Embryonic facial prominence (tissue), 1 donor: ENCODE measurements around the gene FLT1.

Experiments
- DNase-seq: peaks from one replicate; pipeline ENCODE4 v3.0.0-alpha.2; 2016; ENCODE audit errors: extremely low spot score

Gene FLT1

DNA sequence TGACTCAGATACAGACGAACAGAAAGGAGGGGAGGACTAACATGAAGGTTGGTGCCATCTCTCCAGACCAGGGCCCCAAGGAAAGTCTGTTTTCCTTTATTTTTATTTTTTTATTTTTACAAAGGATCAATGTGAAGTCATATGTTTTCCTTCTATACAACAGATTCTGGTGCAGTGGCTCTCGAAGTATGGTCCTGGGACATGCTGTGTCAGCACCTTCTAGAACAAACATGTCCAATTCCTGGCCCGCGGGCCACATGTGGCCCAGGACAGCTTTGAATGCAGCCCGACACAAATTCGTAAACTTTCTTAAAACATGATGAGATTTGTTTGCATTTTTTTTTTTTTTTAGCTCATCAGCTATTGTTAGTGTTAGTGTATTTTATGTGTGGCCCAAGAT lies 174.7 kb downstream of the FLT1 start:
- no peak for DNase-seq

DNA sequence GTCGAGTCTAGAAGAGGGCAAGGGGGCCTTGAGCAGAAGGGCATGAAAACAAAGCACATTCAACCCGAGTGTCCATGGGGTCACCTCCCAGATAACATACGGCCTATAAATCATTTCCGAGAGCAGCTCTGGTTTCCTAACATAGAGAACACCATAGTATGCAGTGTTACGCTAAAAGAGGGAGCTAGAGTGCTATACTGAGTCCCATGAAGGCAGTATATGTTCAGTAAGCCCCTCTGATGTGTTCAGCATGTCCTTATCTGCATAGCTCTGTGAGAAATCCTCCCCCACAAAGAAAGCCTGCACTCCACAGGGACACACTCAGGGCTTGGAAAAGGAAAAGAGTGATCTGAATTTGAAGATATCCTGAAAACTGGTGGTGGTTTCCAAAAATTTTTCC lies 175.4 kb downstream of the FLT1 start:
- DNase-seq, result no peak

DNA sequence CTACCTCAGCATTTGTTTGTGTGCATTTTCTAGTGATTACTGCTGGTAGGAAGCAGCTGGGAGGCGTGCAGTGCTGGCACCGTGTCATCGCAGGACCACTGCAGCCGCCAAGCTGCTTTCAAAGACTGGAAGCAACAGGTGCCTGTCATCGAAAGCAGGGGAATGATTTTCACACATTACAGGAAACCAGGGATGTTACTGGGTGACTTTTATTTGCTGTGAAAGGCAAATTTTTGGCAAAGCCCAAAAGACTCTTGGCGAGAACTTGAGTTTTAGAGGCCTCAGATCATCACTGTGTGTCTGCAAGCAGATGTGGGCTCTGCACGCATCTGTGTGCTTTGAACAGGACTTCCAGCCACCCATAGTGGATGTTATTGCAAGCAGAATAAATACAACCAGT lies 176.4 kb downstream of the FLT1 start:
- no peak for DNase-seq

DNA sequence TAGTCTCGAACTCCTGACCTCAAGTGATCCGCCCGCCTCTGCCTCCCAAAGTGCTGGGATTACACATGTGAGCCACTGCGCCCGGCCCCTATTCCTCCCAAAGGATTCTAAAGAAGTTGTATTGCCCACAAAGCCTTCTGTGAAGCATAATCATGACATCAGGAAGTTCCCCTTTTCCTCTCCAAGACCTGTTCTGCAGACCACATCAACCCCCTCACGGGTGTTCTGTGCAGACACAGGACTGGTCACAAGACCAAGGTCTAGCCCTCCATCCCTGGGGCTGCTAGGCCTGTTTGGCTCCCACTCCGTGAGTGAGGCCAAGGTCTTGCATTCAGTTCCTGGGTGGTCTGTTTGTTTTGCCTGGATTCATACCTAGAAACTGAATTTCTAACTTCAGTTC lies 178.1 kb downstream of the FLT1 start:
- DNase-seq, result no peak

DNA sequence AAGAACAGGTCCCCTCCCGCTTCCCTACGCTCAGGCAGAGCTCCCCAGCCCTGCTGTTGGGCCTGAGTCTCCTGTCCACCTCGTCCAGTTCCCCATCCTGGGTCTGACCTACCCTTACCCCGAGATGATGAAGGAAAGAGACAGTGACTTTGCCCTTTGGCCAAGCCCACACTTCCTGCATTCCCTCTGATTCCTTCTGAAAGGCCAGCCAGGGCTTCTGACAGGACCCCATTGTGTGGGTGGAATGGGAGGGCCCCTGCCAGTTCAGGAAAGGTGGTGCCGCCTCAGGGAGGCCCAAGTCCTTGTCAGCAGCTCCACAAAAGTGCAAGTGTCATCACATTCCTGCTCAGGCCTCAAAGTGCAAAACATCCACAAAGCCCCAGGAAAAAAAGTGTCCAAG lies 178.8 kb downstream of the FLT1 start:
- DNase-seq, result no peak

DNA sequence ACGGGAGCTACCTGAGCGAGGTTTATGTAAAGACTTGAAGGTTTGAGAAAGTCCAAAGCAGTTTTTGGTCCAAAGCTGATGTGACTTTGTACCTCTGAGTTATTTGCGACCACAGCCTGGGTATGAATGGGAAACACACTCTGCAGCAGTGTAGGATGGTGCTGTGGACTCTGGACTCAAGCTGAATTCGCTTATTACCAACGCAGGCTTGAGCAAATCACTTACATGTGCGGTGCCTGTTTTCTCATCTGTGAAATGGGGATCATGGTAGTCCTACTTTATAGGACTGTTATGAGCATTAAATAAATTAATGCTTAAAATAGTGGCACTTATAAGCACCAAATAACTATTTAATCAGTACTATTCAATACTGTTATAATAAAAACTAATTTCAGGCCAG lies 180.0 kb downstream of the FLT1 start:
- no peak for DNase-seq

DNA sequence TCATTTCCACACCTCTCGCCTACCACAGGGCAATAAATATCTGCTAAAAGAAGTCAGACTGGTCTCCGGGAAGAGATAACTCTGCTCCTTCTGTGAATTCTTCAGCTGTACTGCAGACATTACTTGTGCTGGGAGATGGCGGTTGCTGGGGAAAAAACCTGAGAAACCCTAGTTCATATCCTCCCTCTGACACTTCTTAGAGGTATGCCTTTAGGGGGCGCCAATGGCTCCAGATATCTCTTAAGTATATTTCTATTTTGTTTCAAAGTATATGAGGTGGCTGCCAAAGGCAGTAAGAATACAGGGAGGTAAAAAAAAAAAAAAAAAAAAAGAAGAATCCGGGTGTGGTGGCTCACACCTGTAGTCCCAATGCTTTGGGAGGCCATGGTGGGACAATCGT lies 181.3 kb downstream of the FLT1 start:
- no peak for DNase-seq

DNA sequence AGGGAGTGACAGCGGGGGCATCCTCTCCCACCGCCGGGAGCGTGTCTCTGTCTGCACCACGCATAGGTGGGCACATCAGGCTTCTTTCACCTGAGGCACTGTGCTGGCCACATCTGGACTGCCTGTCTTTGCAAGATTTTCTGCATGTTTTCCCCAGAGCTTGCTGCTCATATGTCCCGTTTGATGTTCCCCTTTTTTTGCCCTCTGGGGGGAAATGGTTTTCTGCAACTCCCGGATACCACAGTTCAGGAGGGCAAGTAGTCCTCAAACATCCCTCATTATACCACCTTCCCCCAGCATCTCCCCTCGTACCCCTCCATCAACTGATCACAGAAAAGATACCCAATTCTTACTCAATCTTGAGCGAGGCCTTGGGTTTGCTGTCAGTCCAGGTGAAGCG lies 188.6 kb downstream of the FLT1 start:
- no peak for DNase-seq

DNA sequence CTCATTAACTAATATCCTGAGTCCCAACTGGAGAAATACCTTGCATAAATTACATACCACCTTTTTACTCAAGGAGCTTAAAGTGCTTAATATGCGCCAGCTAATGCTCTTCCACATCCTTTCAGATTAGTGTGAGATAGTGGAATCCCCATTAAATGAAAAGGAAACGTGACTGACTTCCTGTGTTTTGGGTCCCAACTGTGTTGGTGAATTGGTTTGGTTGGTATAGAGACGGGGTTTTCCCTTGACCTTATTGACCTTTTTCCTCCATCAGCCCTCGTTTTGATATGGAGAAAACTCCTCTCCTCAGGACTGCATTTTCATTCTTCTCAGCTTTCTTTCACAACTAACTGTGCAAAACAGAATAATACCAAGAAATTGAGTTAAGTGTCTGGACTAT lies 193.1 kb downstream of the FLT1 start:
- no peak for DNase-seq

DNA sequence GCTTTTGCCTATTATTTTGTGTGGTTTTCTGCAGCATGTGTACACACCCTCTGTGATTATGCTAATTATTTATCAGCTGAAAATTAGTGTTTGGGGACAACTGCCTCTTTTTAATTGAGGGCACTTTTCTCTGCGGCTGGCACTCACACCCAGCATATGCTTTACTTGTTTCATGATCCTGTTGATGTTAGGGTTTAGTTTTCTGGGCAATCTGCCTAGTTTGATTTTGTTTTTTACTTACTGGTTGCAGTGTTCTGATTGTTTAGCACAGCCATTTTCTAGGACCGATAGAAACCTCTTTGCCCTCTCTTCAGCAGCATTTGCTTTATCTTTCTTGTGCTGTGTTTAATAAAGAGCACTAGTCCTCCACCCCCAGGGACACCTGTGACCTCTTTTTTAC lies 195.0 kb downstream of the FLT1 start:
- DNase-seq, result no peak

DNA sequence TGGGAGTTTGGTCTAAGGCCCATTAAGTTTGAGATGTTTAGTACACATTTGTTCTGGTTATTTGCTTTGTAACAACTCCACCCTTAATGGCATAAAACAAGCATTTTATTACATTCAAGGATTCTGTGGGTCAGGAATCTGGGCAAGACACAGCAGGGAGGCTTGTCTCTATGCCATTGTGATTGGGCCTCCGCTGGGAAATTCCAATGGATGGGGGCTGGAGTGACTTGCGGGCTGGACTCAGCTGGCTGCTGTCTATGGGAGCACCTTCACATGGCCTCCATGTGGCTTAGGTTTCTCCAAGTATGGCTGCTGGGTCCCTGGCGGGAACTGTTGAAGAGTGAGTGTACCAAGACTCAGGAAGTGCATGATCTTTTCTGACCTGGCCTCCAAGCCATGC lies 197.6 kb downstream of the FLT1 start:
- no peak for DNase-seq

DNA sequence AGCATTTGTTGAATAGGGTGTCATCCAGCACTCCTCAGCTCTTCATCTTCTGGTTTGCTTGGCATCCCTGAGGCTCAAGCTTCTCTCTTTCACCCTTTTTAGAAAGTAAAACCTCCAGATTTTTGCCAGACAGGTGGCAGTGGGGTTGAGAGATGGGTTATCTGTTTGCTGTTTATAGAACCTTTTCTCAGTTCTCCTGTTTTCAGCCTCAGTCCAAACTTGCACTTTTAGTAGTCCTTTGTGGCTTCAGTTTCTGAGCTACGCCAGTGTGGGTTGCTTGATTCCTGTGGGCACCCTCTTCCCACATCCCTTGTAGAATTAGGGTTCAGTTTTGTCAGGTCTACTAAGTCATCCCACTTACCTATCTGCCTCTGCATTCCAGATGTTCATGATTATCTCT lies 208.7 kb downstream of the FLT1 start:
- DNase-seq, result no peak

DNA sequence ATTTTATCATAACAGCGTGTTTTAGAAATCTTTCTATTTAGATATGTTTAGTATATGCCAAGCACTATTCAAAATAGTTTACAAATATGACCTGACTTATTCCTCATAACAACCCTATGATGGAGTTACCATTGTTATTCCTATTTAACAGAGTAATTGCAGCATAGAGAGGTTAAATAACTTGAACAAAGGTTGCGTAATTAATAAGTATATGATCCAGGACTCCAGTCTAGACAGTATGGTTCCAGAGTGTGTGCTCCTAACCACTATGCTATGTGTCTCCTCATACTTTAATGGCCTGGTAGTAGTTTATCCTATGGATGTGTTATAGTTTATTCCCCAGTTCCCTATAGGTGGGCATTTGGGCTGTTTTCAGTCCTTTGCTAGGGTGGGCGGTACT lies 211.3 kb downstream of the FLT1 start:
- DNase-seq, result no peak

DNA sequence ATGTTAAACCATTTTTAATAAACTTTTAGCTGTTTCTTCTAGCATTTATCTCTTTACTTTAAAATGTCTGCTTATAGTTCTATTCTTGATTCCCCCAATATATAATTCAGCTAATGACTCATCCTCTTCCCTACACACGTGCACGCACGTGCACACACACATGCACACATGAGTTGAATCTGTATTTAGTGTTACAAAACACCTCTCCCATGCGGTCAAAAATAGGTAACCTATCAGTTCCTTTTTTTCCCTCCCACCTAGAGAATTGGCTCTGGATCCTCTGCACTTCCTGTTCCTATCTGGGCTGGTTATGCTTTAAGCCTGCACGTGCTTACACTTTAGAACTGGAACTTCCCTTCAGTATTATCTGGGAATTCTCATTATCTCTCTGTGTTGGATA lies 212.5 kb downstream of the FLT1 start:
- DNase-seq, result no peak

DNA sequence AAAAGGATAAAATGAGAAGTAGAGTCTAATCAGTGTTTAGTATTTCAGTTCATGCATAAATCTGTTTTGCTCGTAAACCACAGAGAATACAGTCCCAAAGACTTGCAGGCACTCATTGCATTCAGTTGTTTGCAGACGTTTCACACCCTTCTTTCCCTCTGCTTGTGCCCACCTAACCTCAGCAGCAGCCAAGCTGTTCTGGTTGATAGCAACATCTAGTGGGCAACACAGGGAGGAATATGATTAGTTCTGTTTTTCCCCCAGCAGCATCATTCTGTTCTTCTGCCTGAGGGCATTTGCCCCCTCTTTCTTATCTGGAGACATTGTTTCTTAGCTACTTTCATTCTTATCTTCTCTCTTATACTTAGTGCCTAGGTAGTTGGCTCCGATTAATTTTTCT lies 221.0 kb downstream of the FLT1 start:
- DNase-seq, result no peak

DNA sequence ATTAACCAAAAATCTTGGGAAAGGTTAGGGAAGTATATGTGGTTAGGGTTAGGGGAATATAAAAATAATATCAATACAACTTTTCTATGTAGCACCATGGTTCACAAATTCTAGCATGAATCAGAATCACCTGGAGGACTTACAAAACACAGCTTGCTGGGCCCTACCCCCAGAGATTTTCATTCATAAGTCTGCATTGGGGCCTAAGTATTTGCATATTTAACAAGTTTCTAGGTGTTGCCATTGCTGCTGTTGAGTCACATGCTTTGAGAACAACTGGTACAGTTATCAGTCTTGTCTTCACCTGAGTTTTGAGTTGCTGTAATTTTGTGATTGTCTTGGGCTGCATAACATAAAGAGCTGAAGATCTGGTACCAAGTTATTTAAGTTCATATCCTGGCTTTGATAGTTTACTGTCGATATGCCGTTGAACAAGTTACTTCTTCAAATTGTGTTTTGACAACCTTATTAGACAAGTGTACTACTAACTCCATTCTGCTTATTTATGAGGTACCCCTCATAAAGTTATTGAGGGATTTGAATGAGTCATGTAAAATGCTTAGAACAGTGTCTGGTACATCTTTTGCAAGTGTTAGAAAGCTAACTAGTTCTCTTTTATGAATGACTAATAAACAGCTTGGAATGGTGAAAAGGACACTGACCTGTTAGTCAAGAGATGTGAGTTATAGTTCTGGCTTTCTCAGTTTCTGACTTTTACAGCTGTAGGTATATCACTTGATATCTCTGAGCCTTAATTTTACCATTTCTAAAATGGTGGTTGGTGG lies 223.7 kb downstream of the FLT1 start:
- no peak for DNase-seq

DNA sequence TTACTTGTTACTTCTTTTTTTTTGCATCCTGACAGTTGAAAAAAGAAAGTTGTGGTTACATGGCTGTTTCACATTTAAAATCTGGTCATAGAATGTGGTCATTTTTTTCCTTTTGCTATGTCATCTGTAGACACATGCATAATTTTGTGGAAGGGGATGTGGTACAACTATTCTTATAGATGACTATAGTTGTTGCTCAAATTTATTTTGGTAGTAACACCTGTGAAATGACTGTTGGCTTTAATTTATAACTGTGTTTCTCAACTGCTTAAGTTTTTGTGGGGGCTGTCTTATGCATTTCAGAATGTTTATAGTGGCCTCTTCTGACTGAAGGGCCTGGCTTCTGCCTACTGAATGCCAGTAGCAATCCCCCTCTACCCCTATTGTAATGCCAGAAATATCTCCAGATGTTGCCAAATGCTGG lies 226.1 kb downstream of the FLT1 start:
- no peak for DNase-seq

DNA sequence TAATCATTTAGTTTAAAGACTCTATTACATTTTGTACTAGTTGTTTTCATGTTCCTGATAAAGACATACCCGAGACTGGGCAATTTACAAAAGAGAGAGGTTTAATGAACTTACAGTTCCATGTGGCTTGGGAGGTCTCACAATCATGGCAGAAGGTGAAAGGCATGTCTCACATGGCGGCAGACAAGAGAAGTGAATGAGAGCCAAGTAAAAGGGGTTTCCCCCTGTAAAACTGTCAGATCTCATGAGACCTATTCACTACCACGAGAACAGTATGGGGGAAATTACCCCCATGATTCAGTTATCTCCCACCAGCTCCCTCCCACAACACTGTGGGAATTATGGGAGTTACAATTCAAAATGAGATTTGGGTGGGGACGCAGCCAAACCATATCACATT lies 227.4 kb downstream of the FLT1 start:
- no peak for DNase-seq

DNA sequence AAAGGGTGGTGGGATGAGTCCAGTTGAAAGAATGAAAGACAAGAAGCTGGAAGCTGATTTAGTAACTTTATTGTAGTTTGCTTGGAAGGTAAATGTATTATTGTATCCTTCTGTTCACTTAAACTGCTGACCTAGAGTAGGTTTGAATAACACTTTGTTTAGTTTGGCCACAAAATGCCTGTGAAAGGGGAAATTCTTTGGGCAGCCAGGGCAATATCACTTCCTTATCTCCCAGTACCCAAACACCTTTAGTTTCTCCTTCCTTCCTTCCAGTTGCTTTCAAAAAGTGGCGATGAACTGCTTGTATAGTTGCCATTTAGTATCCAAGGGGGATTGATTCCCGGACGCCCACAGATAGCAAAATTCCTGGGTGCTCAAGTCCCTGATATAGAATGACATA lies 236.5 kb downstream of the FLT1 start:
- DNase-seq, result no peak

DNA sequence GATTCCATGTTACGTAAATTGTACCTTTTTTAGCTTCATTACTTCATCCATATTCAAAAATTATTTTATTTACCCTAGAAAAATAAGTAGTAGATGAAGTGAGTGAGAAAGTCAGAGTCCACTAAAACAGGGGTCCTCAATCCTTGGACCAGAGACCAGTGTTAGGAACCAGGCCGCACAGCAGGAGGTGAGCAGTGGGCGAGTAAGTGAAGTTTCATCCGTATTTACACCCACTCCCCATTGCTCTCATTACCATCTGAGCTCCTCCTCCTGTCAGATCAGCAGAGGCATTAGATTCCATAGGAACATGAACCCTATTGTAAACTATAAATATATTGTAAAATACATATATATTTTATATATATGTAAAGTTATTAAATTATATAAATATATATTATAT lies 237.6 kb downstream of the FLT1 start:
- no peak for DNase-seq

DNA sequence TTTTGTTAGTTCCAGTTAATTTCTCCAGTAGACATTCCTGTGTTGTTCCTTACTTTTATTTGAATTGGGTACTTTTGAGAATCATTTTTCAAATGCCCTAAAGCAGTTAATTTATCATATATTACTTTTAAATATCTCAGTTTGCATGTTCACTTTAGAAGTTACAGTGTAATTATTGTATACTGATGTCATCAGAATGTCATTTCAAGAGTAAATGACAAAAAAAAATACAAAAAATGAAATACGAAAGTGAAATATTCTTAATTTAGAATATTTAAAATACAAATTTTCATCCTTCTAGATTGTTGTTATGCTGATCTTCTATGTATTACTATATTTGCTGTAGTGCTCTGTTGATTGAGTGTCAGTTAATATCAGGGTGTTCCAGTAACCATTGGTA lies 242.4 kb downstream of the FLT1 start:
- DNase-seq, result no peak

DNA sequence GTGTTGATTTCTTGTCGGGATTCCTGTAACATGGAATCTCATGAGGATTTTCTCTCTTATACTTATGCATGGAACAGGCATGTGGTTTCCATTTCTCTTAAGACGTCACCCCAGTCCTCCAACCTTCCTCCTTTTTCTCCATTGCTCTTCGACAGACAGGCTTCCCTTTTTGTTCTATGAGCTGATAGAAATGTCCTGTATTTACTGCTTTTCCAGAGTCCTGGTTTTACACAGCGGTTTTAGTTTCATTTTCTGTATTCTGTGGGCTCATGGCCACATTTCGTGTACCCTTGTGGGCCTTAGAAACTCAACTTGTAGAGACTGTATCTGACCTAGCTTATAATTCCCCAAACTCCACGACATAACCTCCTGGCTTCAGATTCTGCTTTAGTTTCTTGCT lies 243.5 kb downstream of the FLT1 start:
- DNase-seq, result no peak

DNA sequence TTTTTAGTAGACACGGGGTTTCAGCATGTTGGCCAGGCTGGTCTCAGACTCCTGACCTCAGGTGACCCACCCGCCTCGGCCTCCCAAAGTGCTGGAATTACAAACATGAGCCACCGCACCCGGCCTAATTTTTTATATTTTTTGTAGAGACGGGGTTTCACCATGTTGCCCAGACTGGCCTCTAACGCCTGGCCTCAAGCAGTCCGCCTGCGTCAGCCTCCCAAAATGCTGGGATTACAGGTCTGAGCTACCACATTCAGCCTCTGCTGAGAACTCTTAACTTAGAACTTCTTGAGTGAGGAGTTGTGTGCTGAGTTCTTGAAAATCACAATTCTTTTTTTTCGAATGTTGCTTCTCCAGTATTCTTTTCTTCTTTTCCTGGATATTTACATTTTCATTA lies 244.4 kb downstream of the FLT1 start:
- DNase-seq, result no peak
